Neutrophil (primary cell): ENCODE measurements around the gene CYB561.
"Not testable (repeated sequence)": the region's sequence is repeated elsewhere in the genome, so short reads cannot be mapped to it uniquely, and the experiment has no call there.

Experiments used
- H3K27ac ChIP-seq: fragments of 200-600 bp; sonication (generic); 2 replicates; pipeline ENCODE4 v1.5.1; 2016; ENCODE audit warnings: mild to moderate bottlenecking, moderate library complexity
- H3K27me3 ChIP-seq: fragments of 200-600 bp; sonication (generic); 2 replicates; pipeline ENCODE4 v1.6.0; 2016; ENCODE audit warnings: mild to moderate bottlenecking
- H3K36me3 ChIP-seq: fragments of 200-600 bp; sonication (generic); 2 replicates; pipeline ENCODE4 v1.5.1; 2017
- H3K4me1 ChIP-seq, 2 experiments: fragments of 200-600 bp in 1 of 2; sonication (generic) in 1 of 2; 1 replicate in 1 of 2; 2 replicates in 1 of 2; pipeline versions ENCODE4 v1.5.1 to v1.6.1; 2013 to 2016; ENCODE audit warnings: low read depth in 1 of 2, low read length in 1 of 2, mild to moderate bottlenecking in 1 of 2, moderate library complexity in 1 of 2; ENCODE audit not compliant: control insufficient read depth in 1 of 2, insufficient read depth in 1 of 2
- H3K4me3 ChIP-seq, 2 experiments: fragments of 200-600 bp in 1 of 2; sonication (generic) in 1 of 2; 1 replicate in 1 of 2; 2 replicates in 1 of 2; pipeline ENCODE4 v1.5.1; 2013 to 2016; ENCODE audit warnings: low read depth in 1 of 2, low read length in 1 of 2, mild to moderate bottlenecking in 1 of 2, moderate library complexity in 1 of 2
- H3K9me3 ChIP-seq: fragments of 200-600 bp; sonication (generic); 2 replicates; pipeline ENCODE4 v1.5.1; 2016
- TF ChIP-seq, protein P1 (sequence below): fragments of 200-600 bp; sonication (generic); IDR thresholded peaks from 2 replicates; pipeline ENCODE4 v1.5.1; 2016; ENCODE audit warnings: antibody characterized with exemption

The CYB561 gene

DNA sequence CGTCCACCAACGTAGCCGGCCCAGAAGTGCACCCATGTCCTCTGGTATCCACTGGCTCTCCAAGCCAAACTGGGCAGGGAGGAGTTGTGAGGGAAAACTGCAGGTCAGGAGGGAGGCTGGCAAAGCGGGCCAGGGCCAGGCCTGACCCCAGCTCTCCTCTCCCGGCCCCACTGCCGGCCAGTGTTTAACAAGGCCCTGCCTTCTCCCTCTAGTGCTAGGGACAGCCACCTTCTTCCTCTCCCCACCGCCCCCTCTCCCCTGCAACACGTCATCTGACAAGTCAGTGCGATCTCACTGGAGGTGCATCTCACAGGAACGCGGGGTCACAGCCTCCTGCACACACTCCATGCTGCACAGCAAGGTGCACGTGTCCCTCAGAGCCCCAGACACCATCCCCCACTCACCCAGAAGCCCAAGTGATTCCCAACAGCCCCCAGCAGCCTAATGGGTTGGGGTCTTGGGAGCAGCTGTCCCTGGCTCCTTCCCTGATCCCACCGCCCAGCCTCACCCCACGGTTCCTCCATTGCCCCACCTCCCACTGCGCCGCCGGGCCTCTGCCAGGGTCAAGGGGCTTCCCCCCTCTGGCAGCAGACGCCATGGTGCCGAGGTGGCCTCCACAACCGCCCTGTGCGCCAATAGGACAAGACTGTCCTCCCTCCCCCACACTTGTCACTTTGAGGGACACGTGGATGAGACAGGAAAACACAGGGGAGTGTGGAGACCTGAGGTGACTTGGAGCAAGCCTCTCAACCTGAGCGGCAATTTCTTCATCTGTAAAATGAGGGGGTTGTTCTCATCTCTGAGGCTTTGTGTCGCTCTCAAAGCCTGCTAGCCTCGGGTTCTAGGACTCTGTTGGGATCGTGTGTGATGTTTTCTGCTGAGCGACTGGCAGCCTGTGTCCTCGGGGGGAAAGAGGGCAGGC lies 29.6 kb upstream of the CYB561 start:
- TF ChIP-seq, protein P1, sequence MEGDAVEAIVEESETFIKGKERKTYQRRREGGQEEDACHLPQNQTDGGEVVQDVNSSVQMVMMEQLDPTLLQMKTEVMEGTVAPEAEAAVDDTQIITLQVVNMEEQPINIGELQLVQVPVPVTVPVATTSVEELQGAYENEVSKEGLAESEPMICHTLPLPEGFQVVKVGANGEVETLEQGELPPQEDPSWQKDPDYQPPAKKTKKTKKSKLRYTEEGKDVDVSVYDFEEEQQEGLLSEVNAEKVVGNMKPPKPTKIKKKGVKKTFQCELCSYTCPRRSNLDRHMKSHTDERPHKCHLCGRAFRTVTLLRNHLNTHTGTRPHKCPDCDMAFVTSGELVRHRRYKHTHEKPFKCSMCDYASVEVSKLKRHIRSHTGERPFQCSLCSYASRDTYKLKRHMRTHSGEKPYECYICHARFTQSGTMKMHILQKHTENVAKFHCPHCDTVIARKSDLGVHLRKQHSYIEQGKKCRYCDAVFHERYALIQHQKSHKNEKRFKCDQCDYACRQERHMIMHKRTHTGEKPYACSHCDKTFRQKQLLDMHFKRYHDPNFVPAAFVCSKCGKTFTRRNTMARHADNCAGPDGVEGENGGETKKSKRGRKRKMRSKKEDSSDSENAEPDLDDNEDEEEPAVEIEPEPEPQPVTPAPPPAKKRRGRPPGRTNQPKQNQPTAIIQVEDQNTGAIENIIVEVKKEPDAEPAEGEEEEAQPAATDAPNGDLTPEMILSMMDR, result no peak
- Histone ChIP-seq H3K4me3 (no peak overlapping the region), H3K4me1 (peaks cover 5 to 16% of the 10 kb centered on the region in 2 experiments), H3K27me3 (peaks cover 83% of the 10 kb centered on the region), H3K9me3 (no peaks in the 10 kb centered on the region), H3K36me3 (no peaks in the 10 kb centered on the region), H3K27ac (no peak overlapping the region)

DNA sequence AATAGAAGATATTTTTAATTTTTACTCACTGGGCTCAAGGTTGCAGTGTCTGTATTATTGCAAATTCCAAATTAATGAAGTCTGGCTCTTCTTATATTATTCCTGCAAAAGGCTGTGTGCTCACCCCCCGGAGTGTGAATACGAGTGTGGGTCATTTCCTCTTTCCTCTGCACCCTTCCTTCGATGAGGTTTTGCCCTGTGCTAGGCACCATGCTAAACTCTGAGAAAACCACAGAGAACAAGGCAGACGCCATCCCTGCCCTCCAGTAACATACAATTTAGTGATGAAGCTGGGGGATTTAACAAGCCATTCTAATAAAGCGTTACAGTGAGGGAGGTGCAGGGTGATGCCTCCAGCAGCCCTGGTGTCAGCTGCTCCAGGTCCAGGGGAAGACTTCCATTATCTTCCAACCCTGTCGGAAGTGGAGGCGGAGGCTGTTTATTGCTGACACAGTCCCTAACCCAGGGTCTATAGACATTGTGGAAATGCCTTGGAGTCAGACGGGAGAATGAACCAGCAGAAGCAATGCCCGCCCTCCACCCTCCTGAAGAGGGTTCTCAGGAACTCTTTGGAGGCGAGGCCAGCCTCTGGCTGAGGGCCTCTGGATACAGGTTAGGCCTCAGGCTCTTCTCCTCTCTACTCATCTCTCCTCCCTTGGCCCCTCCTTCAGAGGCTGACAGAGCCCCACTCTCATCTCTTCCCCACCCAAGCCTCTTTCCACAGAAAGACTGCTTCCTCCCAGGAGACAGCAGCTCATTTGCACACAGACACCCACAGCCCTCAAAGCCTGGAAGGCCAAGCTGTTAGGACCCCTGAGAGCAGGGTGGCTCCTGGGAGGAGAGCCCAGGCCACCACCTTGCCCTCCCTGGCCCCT lies 28.7 kb upstream of the CYB561 start:
- no peak overlapping the region for H3K4me3 ChIP-seq
- H3K27ac ChIP-seq, result no peak overlapping the region
- TF ChIP-seq, protein P1, result no peak
- H3K4me1 ChIP-seq, result peaks cover 5 to 16% of the 10 kb centered on the region in 2 experiments
- no peaks in the 10 kb centered on the region for H3K36me3 ChIP-seq
- H3K27me3 ChIP-seq, result peaks cover 81% of the 10 kb centered on the region
- no peaks in the 10 kb centered on the region for H3K9me3 ChIP-seq

DNA sequence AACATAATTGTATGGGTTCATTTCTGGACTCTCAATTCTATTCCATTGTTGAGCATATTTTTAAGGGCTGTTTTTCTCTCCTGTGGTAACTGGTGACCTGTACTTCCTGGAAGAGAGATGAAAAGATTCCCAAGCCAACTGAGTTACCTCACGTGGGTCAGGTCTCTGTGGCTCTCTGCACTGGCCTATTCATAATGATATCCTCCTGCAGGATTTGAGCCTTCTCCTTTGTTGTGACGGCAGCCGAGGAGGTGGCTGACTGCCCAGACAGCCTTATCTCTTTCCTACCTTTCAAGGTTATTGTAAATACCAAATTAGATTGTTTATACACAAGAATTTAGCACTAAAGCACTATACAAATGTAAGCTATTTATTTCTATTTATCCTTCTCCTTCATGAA lies 28.1 kb upstream of the CYB561 start:
- Histone ChIP-seq H3K4me1 (peaks cover 5 to 16% of the 10 kb centered on the region in 2 experiments), H3K4me3 (no peak overlapping the region), H3K9me3 (no peaks in the 10 kb centered on the region), H3K36me3 (no peaks in the 10 kb centered on the region), H3K27me3 (peaks cover 75% of the 10 kb centered on the region), H3K27ac (no peak overlapping the region)
- TF ChIP-seq, protein P1, result no peak

DNA sequence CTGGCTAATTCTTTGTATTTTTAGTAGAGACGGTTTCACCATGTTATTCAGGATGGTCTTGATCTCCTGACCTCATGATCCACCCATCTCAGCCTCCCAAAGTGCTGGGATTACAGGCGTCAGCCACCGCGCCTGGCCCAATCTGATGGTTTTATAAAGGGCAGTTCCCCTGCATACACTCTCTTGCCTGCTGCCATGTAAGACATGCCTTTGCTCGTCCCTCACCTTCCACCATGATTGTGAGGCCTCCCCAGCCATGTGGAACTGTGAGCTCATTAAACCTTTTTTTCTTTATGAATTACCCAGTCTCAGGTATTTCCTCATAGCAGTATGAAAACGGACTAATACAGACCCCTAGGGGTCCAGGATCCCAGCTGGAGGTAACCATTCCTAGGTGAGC lies 22.0 kb upstream of the CYB561 start:
- H3K4me1 ChIP-seq, H3K27ac ChIP-seq, H3K4me3 ChIP-seq: not testable (repeated sequence)

DNA sequence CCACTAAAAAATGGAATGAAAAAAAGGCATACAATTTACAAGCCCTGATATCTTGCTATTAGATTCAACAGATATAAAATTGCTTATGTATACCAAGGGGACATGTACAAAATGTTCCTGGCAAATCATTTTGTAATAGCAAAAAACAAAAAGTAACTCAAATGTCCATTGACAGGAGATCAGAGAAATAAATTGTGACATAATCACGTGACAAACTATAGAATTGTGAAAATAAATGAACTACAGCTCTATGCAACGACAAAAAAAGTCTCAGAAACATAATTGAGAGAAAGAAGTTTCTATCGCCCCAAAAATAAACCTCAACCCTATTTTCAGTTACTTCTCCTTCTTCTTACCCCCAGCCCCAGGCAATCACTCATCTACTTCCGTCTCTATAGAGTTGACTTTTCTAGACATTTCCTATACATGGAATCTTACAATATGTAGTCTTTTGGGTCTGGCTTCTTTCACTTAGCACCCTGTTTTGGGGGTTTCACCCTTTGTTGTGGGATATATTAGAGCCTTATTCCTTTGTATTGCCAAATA lies 18.7 kb upstream of the CYB561 start:
- TF ChIP-seq, protein P1, result no peak

More for the DNA sequence above, 22.0 kb upstream of the CYB561 start:
- H3K27me3 ChIP-seq, result peaks cover 19% of the 10 kb centered on the region
- H3K9me3 ChIP-seq, H3K36me3 ChIP-seq: not testable (repeated sequence)

More for the DNA sequence above, 18.7 kb upstream of the CYB561 start:
- Histone ChIP-seq H3K27ac (no peak overlapping the region), H3K4me3 (no peak overlapping the region), H3K27me3 (peaks cover 5% of the 10 kb centered on the region), H3K36me3 (no peaks in the 10 kb centered on the region), H3K9me3 (no peaks in the 10 kb centered on the region), H3K4me1 (no peaks in the 10 kb centered on the region)
